GM12801 (cell line): Measurements from ENCODE around the gene ZNF514.

Experiments
- CTCF ChIP-seq: IDR thresholded peaks from one replicate; pipeline ENCODE4 v1.5.1; 2011; ENCODE audit warnings: control low read depth; ENCODE audit not compliant: insufficient read length; ENCODE audit errors: extremely low read depth

The ZNF514 gene

GRCh38 chr2:95159690-95160449 lies at the start of gene ZNF514:
TSS of gene ZNF514 (minus strand) at chr2:95159848. CDS start at chr2:95153253, 6,595 bp downstream.
- no peak for TF ChIP-seq CTCF

GRCh38 chr2:95208106-95208505 lies 48.5 kb upstream of the ZNF514 start:
- no peak for TF ChIP-seq CTCF

GRCh38 chr2:95207111-95207961 lies 47.7 kb upstream of the ZNF514 start, which contains the start of gene ZNF892:
TSS of gene ZNF892 (plus strand) at chr2:95207521. CDS start at chr2:95207816, 295 bp downstream.
- TF ChIP-seq CTCF = no peak

GRCh38 chr2:95206096-95206495 lies 46.4 kb upstream of the ZNF514 start:
- no peak for TF ChIP-seq CTCF

- no peak for TF ChIP-seq CTCF
Observed at GRCh38 chr2:95204396-95204795, 44.7 kb upstream of the ZNF514 start.

- no peak for TF ChIP-seq CTCF
Observed at GRCh38 chr2:95203911-95204310, 44.3 kb upstream of the ZNF514 start.

- no peak for TF ChIP-seq CTCF
Observed at GRCh38 chr2:95185973-95186372, 26.3 kb upstream of the ZNF514 start.
